A549 treated with RU486 at 1 μM for 4 hours (cell line): ENCODE data around the gene PLG. TPM values are rescaled to one million over a fixed set of nuclear protein-coding genes. Genes with fewer than 3 reads are reported as not detected.

ENCODE experiments used
- total RNA-seq: library from RNA; stranded (reverse); fragments of 200-300 nt; extraction: Qiagen RNA extraction; gene quantifications from 5 replicates; pipeline ENCODE4 v1.2.3, GENCODE V29; 2022; ENCODE audit warnings: low read depth

PLG gene
- not detected in 5 replicates for total RNA-seq

DNA sequence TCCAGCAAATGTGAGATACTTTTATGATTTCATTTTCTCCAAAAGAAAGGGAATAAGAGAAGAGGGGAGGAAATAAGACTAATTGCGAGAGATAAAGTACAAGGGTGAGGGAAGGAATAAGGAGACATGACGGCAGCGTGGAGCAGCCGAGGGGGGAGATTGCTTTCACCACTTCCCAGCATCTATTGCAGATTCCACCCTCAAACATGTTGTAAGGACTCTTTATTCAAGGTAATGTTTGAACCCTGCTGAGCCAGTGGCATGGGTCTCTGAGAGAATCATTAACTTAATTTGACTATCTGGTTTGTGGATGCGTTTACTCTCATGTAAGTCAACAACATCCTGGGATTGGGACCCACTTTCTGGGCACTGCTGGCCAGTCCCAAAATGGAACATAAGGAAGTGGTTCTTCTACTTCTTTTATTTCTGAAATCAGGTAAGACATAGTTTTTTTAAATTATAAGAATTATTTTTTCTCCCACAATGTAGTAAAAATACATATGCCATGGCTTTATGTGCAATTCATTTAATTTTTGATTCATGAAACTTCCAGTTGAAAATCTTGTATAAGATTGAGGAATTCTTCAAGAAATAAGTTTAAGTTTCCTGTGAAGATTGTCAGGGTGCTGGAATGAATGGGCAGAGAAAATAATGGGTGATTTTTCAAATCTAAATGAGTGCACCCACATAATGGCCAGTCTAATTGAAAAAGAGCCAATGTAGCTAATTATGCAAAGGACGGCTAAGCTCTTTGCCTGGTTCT, at the start of gene PLG:
Gene PLG, plus strand, starts transcription at position 327 of the 763 bp plus-strand sequence. Its CDS starts 61 bp downstream, at position 388.

DNA sequence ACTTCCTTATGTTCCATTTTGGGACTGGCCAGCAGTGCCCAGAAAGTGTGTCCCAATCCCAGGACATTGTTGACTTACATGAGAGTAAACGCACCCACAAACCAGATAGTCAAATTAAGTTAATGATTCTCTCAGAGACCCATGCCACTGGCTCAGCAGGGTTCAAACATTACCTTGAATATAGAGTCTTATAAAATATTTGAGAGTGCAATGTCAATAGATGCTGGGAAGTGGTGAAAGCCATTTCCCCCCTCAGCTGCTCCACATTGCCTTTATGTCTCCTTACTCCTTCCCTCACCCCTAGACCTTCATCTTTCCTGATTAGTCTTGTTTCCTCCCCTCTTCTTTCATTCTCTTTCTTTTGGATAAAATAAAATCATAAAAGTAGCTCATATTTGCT, 37.8 kb upstream of the PLG start, which contains the start of gene LPA:
Gene LPA, minus strand, starts transcription at position 78 of the 400 bp plus-strand sequence. Its CDS starts 61 bp downstream, at position 17.

Other genes with a start within 250 kb of the PLG start
- gene LPA, start 38.0 kb upstream of the PLG start, total RNA-seq = 0.09 to 0.10 TPM in 2 of 5 replicates, not detected in the others